HG03025 (cell line): ENCODE data around the gene CALCR.
"Not testable (repeated sequence)": the region's sequence is repeated elsewhere in the genome, so short reads cannot be mapped to it uniquely, and the experiment has no call there.

Experiments
- ATAC-seq: cut with Tn5 transposase; IDR thresholded peaks from one replicate; pipeline ENCODE4 v1.9.1; 2021; ENCODE audit warnings: mild to moderate bottlenecking, moderate library complexity; ENCODE audit not compliant: unreplicated experiment, low FRiP score

Gene CALCR

GRCh38 chr7:93574646-93575554, at the start of gene CALCR:
CALCR (minus strand) TSS chr7:93574724; CDS start chr7:93486981, 87,743 bp downstream.
- ATAC-seq = no peak

GRCh38 chr7:93623816-93624215, 49.3 kb upstream of the CALCR start:
- ATAC-seq = no peak

- no peak for ATAC-seq
These were observed 47.8 kb upstream of the CALCR start for GRCh38 chr7:93622036-93623033.

- ATAC-seq = no peak
These were observed 46.3 kb upstream of the CALCR start for GRCh38 chr7:93620864-93621263.

- no peak for ATAC-seq
These were observed 45.5 kb upstream of the CALCR start for GRCh38 chr7:93620057-93620456.

- ATAC-seq = no peak
These were observed 26.8 kb upstream of the CALCR start for GRCh38 chr7:93601363-93601762.

- no peak for ATAC-seq
These were observed 19.7 kb upstream of the CALCR start for GRCh38 chr7:93594250-93594649.

GRCh38 chr7:93592588-93593266, 18.2 kb upstream of the CALCR start:
- no peak for ATAC-seq

GRCh38 chr7:93591224-93592050, 16.9 kb upstream of the CALCR start:
- not testable (repeated sequence) for ATAC-seq

GRCh38 chr7:93586479-93586865, 11.9 kb upstream of the CALCR start:
- ATAC-seq = not testable (repeated sequence)

- ATAC-seq = not testable (repeated sequence)
These were observed 11.4 kb upstream of the CALCR start for GRCh38 chr7:93585694-93586478.

- ATAC-seq = no peak
These were observed 4.9 kb upstream of the CALCR start for GRCh38 chr7:93579431-93579830.

- ATAC-seq = no peak
These were observed 4.2 kb upstream of the CALCR start for GRCh38 chr7:93578762-93579161.

GRCh38 chr7:93575555-93576399, 1.3 kb upstream of the CALCR start:
- ATAC-seq = no peak

- ATAC-seq = no peak
These were observed 267 bp downstream of the CALCR start for GRCh38 chr7:93574269-93574645.

GRCh38 chr7:93569189-93569588, 5.3 kb downstream of the CALCR start:
- ATAC-seq = no peak

- no peak for ATAC-seq
These were observed 7.6 kb downstream of the CALCR start for GRCh38 chr7:93566876-93567275.

GRCh38 chr7:93563584-93563983, 10.9 kb downstream of the CALCR start:
- no peak for ATAC-seq
